ENCODE results near the gene STK4.

DNA sequence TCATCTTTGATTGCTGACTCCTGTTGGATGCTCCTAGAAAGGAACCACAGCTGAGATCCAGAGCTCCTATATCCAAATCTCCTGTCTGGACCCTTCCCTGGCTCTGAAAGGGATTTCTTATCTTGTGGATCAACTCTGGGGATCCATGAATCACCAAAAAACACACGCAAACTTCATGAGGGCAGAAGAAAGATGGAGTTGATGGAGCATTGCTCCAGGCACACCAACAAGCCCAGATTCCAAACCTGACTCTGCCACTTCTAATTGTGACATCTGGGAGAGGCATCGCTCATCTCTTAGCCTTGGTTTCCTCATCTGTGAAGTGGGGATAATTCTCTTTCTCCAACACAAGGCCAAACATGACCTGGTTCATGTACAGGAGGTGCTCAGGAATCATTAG lies 127.9 kb downstream of the STK4 start:
- TF ChIP-seq, protein P1, sequence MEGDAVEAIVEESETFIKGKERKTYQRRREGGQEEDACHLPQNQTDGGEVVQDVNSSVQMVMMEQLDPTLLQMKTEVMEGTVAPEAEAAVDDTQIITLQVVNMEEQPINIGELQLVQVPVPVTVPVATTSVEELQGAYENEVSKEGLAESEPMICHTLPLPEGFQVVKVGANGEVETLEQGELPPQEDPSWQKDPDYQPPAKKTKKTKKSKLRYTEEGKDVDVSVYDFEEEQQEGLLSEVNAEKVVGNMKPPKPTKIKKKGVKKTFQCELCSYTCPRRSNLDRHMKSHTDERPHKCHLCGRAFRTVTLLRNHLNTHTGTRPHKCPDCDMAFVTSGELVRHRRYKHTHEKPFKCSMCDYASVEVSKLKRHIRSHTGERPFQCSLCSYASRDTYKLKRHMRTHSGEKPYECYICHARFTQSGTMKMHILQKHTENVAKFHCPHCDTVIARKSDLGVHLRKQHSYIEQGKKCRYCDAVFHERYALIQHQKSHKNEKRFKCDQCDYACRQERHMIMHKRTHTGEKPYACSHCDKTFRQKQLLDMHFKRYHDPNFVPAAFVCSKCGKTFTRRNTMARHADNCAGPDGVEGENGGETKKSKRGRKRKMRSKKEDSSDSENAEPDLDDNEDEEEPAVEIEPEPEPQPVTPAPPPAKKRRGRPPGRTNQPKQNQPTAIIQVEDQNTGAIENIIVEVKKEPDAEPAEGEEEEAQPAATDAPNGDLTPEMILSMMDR (IDR thresholded peaks at IDR 0.05; ENCODE audit: extremely low read depth in 1 of 2, insufficient read depth in 1 of 2, low read depth in 1 of 2, low read length in 2 of 2): no peak
- no peak for TF ChIP-seq POLR2A (IDR thresholded peaks at IDR 0.05; ENCODE audit: low read depth, low read length)

Data from endothelial cell of umbilical vein (primary cell).